Globus pallidus (tissue), 1 donor: ENCODE measurements around the gene WDR46.
"Not testable (repeated sequence)": the region's sequence is repeated elsewhere in the genome, so short reads cannot be mapped to it uniquely, and the experiment has no call there.

Source experiments
- DNase-seq: peaks from one replicate; pipeline ENCODE4 v3.0.0-alpha.2; 2015; ENCODE audit warnings: low spot score

The WDR46 gene

DNA sequence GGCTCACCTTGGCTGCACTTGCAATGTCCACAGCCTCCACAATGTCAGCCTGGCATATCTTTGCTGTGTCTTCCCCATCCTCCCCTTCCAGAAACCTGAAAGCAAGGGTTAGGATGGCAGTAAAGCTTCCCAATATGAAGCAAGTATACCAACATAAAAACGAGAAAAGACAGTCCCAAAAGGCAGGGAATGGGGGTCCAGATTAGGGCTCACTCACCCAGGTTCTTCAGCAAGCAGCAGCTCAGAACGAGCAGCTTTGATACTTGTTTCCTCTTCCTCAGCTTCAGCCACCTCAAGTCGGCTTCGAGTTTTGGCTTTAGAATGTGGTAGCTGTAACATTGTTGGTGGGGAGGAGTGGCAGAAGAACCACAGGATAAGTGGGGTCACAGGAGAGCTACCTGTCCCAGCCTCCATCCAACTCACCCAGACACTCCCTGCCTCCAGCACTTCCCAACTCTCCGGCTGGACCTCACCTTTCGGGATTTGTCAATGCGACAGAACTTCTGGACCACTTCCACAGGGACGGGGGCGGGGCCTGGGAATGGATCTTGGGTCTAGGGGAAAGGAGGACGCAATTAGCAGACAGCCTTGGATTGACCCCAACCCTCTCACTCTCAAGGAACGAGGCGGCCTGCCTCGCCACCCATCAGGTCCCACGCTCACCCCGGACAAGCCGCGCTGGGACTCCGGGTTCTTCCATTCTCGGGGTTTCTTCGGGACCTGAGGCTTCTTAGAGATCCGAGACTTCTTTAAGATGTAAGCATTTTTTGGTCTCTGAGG lies 708 bp downstream of the WDR46 start:
- no peak for DNase-seq

DNA sequence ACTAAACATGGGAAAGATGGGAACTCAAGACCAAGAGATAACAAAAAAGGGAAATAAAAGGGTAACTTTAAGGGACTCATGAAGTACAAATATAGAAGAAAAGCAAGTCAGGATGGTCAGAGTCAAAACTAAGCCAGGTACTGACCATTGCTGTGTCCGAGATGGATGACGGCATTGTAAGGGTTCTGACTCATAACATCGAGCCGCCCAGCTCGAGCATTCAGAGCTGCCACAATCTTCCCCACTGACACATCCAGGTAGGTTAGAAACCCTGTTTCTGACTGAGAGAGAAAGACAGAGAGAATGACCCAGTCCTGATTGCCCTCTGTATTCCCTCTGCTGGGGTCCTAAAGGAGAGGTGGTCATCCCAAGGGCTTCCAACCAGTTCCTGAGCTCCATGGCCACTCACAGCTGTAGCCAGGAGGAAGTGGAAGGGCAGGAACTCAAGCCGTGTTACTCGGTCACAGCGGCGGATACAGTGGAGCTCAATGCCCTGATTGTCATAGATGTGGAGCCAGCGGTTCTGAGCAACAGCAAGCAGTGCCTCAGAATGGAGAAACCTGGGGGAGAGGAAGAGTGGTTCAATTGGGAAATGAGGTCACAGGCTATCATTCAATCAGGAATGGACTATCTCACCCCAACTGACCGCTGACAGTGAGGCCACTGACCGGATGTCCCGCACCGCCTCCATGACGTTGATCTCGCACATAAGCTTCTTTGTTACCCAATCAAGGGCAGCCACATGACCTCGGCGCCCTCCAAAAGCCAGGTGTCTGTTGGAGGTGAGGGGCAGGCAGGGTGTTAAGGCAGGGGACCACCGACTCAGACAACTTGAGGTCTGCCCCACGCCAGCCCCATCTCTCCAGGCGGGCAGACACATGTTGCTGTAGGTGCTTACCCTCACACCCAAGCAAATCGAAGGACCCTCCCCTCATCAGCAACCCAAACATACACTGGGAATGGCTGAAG lies 1.8 kb downstream of the WDR46 start:
- no peak for DNase-seq

DNA sequence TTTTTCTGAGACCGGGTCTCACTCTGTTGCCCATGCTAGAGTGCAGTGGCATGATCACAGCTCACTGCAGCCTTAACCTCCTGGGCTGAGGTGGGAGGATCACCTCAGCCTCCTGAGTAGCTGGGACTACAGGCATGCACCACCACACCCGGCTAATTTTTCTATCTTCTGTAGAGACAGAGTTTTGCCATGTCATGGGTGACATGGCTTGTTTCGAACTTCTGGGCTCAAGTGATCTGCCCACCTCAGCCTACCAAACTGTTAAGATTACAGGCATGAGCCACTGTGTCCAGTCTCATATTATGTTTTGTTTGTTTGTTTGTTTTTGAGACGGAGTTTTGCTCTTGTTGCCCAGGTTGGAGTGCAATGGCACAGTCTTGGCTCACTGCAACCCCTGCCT lies 3.8 kb downstream of the WDR46 start:
- DNase-seq, result not testable (repeated sequence)

DNA sequence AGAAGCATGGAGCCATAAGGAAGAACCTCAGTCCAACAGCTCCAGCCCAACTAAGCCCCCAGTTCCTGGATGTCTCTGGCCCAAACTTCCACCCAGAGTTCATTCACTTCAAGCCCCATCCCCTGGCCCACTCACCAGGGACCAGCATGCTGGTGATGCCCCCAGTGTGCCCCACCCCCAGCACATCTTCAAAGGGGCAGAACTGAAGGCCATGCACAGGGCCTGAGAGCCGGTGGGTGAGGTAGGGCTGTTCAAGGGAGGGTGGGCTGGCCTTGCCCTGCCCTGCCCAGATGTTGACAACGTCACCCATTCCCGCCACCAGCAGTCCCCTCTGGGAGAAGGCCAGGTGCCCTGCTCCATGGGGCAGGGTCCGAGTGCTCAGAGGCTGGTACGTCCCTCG lies 8.5 kb downstream of the WDR46 start:
- DNase-seq, result no peak

DNA sequence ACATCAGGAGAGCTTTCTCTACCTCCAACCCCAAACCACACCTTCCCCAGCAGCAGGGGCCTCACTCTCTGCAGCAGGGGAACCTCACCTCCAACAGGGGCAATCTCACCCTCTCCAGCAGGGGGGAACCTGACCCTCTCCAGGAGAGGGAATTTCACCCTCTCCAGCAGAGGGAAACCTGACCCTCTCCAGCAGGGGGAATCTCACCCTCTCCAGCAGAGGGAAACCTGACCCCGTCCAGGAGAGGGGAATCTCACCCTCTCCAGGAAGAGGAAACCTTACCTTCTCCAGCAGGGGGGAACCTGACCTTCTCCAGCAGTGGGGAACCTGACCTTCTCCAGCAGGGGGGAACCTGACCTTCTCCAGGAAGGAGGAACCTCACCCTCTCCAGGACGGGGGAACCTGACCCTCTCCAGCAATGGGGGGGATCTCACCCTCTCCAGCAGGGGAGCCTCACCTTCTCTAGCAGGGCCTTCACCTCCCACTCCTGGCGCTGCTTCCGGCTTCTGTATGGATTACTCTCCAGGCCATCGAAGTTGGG lies 9.0 kb downstream of the WDR46 start:
- no peak for DNase-seq

DNA sequence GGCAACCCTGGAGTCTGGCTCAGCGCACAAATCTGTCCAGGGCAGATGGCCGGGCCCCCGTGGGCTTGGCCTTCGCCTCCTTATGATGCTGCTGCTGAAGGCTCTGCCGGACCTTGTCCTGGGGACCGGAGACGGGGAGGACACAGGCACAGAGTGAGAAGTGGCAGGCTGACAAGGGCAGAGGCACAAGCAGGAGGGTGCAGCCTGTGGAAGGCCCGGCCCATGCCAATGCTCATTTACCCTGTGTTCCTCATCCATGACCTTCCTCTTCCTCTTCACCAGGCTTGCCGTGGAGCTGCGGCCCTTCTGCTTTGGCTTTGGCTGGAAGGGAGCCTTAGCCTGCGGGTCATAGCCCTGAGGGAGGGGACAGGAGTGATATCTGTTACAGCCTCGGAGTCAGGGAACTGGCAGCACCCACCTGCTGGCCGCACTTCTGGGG lies 9.8 kb downstream of the WDR46 start:
- no peak for DNase-seq

DNA sequence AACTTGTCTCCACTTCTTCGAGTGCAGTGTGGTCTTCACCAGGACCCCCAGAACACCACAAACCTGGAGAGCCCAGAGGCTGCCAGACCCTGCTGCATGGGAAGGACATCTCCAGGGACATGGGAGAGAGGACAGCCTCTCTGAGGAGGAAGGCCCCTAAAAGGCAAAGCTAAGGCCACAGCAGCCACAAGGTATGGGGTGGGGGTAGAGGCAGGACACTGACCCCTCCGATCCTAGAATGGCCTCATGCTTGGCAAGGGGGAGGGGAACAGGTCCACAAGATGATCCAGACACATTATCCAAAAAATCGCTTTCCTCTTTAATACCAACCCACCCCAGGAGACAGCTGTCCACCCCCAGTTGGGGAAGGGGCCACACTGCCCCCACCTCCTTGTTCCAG lies 10.2 kb downstream of the WDR46 start:
- DNase-seq, result no peak

DNA sequence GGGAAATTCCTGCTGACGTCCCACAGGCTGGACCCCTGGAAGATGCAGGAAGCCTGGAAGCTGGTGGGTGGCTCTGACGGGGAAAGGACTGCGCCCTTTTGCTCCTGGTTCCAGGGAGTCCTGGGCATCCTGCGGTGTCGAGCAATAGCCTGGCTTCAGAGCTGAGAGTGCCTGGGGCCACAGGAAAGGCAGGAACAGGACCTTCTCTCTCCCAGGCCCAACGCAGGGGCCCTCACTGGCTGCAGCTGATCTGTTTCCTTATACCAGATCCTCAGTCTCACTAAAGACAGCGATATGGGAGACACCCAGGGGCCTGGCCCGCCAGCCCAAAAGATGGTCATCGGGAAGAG lies 10.7 kb downstream of the WDR46 start:
- no peak for DNase-seq

DNA sequence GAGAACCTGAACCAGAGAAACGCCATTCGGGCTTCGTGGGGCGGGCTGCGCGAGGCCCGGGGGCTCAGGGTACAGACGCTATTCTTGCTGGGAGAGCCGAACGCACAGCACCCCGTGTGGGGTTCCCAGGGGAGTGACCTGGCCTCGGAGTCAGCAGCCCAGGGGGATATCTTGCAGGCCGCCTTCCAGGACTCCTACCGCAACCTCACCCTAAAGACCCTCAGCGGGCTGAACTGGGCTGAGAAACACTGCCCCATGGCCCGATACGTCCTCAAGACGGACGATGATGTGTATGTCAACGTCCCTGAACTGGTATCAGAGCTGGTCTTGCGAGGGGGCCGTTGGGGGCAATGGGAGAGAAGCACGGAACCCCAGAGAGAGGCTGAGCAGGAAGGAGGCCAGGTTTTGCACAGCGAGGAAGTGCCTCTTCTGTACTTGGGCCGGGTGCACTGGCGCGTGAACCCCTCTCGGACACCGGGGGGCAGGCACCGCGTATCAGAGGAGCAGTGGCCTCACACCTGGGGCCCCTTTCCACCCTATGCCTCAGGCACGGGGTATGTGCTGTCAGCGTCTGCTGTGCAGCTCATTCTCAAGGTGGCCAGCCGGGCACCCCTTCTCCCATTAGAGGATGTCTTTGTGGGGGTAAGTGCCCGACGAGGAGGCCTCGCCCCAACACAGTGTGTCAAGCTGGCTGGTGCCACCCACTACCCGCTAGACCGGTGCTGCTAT lies 11.2 kb downstream of the WDR46 start:
- no peak for DNase-seq

DNA sequence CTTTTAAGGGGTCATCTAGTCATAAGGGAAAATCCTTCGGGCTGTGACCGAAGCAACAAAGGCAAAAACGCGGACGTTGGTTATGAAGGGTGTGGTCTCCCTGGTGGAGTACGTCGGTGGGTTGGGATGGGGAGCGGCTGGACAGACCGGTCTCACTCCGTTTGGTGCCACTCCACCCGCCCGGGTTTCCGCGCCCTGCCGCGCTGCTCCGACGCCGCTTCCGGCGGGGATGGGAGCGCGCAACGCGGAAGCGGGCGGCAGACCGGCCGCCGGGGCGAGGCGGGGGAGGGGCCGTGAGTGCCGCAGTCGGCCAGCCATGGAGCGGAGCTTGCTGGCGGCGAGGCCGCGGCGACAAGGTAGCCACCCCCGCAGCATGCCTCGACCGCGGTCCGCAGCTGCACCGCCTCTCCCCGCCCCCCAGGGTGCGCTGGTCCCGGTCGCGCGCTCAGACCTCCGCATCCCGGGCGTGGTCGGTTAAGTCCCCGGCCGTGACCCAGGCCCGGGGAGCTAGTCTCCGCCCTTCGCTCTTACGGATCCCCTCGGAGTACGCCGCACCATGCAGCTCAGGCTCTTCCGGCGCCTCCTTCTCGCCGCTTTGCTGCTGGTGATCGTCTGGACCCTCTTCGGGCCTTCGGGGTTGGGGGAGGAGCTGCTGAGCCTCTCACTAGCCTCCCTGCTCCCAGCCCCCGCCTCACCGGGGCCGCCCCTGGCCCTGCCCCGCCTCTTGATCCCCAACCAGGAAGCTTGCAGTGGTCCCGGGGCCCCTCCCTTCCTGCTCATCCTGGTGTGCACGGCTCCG lies 12.0 kb downstream of the WDR46 start, which contains the start of gene B3GALT4:
Gene B3GALT4 (plus strand): TSS at position 260 of the 799 bp plus-strand sequence. CDS start 297 bp downstream, at position 557.
- peak; percentile 42 for DNase-seq

DNA sequence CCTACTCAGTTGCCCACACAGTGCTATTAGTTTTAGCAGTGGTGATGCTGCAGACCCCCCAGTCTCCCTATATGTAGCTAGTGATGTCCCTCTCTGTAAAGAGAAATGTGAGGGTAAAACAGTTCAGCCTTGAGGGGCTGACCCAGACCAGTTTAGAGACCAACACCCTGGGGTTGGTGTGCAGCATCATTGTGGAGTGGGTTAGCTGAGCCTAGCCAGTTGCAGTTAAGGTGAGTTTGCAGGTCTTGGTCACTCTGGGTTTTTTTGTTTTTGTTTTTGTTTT lies 12.5 kb downstream of the WDR46 start:
- DNase-seq, result no peak

DNA sequence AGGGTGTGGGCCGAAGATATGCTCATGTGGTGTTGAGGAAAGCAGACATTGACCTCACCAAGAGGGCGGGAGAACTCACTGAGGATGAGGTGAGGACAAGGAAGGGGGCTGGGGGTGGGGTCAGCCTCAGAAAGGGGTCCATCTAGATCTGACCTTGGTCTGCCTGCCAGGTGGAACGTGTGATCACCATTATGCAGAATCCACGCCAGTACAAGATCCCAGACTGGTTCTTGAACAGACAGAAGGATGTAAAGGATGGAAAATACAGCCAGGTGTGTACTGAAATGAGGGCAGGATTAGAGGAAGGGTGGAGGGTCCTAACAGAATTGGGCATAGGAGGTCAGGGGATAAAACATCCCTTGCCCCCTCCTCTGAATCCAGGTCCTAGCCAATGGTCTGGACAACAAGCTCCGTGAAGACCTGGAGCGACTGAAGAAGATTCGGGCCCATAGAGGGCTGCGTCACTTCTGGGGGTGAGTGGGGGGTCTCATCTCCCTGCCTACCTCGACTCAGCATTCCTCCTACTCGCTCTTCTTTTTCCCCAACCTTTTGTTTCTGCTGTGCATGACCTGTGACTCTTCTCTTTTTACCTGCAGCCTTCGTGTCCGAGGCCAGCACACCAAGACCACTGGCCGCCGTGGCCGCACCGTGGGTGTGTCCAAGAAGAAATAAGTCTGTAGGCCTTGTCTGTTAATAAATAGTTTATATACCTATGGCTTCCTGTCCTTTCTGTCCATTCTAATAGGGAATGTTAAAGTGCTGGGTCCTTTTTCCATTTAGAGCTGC lies 13.1 kb downstream of the WDR46 start:
- DNase-seq, result not testable (repeated sequence)

DNA sequence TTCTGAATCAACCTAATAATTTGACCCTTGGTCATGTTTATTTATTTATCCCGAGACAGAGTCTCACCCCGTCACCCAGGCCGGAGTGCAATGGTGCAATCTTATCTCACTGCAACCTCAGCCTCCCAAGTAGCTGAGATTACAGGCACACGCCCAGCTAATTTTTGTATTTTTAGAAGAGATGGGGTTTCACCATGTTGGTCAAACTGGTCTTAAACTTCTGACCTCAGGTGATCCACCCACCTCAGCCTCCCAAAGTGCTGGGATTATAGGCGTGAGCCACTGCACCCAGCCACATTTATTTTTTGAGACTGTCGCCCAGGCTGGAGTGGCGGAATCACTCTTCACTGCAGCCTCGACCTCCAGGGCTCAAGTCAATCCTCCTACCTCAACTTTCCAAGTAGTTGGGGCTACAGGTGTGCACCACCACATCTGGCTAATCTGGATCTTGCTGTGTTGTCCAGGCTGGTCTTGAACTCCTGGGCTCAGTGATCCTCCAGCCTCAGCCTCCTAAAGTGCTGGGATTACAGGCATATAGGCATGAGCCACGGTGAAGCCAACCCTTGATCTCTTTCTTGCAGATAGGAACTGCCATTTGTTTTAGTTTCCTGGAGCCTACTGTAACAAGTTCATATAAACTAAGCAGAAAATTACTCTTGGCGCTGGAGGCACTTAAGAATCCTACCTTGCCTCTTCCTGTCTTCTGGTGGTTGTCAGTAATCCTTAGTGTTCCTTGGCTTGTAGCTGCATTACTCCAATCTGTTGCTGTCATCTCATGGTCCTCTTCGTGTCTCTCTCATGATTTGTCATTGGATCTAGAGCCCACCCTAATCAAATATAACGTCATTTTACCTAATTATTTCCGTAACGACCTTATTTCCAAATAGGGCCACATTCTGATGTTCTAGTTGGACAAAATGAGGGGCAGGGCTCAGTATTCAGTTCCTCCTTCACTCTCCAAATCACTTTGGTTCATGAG lies 14.8 kb downstream of the WDR46 start:
- no peak for DNase-seq

DNA sequence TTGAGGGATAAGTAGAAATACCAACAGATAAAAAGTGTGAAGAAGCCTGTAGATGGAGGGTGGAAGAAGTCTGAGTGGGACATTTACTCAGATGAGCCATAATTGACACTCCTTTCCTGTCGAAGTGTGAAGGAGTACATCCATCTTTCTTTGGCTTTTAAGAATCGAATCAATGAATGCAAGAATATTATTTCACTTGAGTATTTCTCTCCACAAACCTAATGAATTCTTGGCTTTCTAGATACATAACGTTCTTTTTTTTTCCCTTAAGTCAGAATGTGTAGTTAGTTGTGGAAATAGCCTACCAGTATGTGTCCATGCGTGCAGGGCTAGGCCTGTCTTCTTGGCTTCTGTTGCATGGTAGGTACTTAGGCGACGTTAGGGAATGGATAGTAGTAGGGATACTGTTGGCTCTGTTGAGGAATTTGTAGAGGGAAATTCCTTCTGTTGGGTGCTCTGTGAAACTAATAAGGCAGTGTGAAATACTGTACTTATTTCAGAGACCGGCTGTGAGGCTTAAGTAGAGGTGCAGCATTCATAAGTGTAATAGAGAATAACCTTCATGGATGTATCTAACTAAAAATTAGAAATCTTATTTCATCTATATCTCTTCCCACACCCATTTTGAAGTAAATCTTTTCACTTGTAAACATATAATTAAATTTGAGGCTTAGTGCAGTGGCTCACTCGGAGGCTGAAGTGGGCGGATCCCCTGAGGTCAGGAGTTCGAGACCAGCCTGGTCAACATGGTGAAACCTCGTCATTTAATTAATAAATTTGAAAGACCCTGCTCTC lies 15.7 kb downstream of the WDR46 start:
- no peak for DNase-seq

DNA sequence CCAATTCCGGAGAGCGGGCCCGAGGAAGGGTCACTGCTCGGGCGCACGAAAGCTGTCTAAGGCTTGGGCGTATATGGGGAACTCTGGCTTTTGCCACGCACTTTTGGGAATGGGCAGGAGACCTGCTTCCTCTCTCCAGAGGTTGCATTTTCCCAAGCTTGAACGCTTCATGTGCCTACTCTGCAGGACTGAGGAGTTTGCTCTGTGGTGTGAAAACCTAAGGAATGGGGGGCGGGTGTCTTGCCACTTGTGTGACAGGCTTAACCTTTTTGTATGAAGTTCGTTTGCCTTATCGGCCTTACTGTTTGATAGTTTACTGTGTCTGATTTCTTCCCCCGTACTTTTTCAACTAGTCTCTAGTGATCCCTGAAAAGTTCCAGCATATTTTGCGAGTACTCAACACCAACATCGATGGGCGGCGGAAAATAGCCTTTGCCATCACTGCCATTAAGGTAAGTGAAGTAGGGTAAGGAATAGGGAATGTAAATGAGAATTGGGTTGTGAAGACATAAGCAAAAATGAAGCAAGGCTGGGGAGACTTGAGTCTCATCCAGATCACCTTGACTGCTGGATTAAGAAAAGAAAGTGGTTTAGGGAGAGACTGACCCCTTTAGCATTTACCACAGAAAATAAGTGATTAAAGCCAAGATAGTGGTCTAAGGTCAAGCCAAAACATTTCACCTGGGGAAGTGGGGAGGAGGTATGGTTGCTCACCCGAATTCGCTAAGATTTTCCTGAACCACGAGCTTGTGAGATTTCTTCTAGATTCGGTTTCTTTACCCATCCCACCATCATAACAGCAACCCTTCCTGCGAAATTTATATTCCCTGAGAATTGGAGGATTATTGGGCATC lies 16.5 kb downstream of the WDR46 start:
- peak; percentile 9 for DNase-seq

DNA sequence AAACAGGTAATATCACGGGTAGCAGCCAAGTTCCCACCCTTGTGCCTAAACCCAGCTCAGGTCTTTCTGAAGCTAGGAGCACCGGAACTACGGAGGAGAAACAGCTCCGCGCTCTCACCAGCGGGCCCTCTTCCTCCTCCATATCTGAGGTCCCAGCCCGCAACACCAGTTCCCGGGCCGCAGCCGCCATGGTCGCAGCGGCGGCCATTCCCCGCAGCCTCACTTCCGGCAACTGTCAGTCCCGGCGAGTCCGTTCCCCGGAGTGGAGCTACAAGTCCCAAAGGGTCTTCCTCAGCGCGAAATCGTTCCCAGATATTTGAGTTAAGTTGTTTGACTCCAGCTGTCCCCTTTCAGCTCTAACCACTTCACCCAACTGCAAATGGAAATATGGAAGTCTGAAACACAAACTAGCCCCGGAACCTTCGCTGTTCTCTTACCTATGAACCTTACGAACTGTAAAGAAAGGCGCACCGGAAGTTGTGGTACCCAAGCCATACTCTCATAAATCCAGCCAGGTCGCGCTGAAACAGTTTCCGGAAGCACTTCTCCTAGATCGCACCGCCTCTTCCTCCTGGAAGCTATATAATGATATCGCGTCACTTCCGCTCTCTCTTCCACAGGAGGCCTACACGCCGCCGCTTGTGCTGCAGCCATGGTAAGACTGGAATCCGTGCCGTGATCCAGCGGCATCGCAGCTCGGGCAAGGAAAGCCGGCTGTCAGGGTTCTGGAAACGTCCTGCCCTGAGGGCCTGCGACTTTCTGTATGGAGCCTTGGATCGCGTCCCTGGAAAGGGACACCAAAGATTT lies 17.4 kb downstream of the WDR46 start, which contains the start of the genes RPS18 and VPS52:
Gene RPS18 (plus strand): TSS at position 608 of the 807 bp plus-strand sequence. CDS start 45 bp downstream, at position 653.
Gene VPS52 (minus strand): TSS at position 409 of the 807 bp plus-strand sequence. CDS start 201 bp downstream, at position 208.
- peak; percentile 99 for DNase-seq
